ENCODE results near the gene AKT2.

The AKT2 gene

GRCh38 chr19:40313229-40313983 lies 28.3 kb upstream of the AKT2 start:
- no peak for TF ChIP-seq CTCF (conservative IDR thresholded peaks at IDR 0.05; ENCODE audit: low read depth, low read length)
- no peak for DNase-seq (ENCODE audit: low read depth)
- no peak overlapping the region for H3K4me3 ChIP-seq (ENCODE audit: low read length)

- no peak for TF ChIP-seq CTCF (conservative IDR thresholded peaks at IDR 0.05; ENCODE audit: low read depth, low read length)
- DNase-seq (ENCODE audit: low read depth): no peak
- no peak overlapping the region for H3K4me3 ChIP-seq (ENCODE audit: low read length)
These were observed 27.4 kb upstream of the AKT2 start for GRCh38 chr19:40312533-40312932.

- no peak for DNase-seq (ENCODE audit: low read depth)
- TF ChIP-seq CTCF (conservative IDR thresholded peaks at IDR 0.05; ENCODE audit: low read depth, low read length): no peak
These were observed 24.5 kb upstream of the AKT2 start for GRCh38 chr19:40309666-40310065.

GRCh38 chr19:40305403-40305802 lies 20.3 kb upstream of the AKT2 start:
- no peak for DNase-seq (ENCODE audit: low read depth)
- H3K4me3 ChIP-seq (ENCODE audit: low read length): no peak overlapping the region
- peak; percentile 77 for TF ChIP-seq CTCF (conservative IDR thresholded peaks at IDR 0.05; ENCODE audit: low read depth, low read length)

More at GRCh38 chr19:40309666-40310065, 24.5 kb upstream of the AKT2 start:
- H3K4me3 ChIP-seq (ENCODE audit: low read length): no peak overlapping the region

- H3K4me3 ChIP-seq (ENCODE audit: low read length): no peak overlapping the region
- no peak for TF ChIP-seq CTCF (conservative IDR thresholded peaks at IDR 0.05; ENCODE audit: low read depth, low read length)
- no peak for DNase-seq (ENCODE audit: low read depth)
These were observed 19.2 kb upstream of the AKT2 start for GRCh38 chr19:40304306-40304705.

GRCh38 chr19:40303765-40304164 lies 18.6 kb upstream of the AKT2 start:
- H3K4me3 ChIP-seq (ENCODE audit: low read length): no peak overlapping the region
- no peak for DNase-seq (ENCODE audit: low read depth)
- no peak for TF ChIP-seq CTCF (conservative IDR thresholded peaks at IDR 0.05; ENCODE audit: low read depth, low read length)
